PC-9 (cell line): ENCODE data around the gene PRDM16.

Experiments
- EZH2 ChIP-seq: fragments of 200-600 bp; sonication (generic); IDR thresholded peaks from 2 replicates; pipeline ENCODE4 v1.8.0; 2017; ENCODE audit warnings: antibody characterized with exemption, low read depth
- TF ChIP-seq, protein P1 (sequence below): fragments of 200-600 bp; sonication (generic); conservative IDR thresholded peaks from 2 replicates; pipeline ENCODE4 v1.6.1; 2017; ENCODE audit warnings: mixed run types, antibody characterized with exemption, mild to moderate bottlenecking, moderate library complexity

DNA sequence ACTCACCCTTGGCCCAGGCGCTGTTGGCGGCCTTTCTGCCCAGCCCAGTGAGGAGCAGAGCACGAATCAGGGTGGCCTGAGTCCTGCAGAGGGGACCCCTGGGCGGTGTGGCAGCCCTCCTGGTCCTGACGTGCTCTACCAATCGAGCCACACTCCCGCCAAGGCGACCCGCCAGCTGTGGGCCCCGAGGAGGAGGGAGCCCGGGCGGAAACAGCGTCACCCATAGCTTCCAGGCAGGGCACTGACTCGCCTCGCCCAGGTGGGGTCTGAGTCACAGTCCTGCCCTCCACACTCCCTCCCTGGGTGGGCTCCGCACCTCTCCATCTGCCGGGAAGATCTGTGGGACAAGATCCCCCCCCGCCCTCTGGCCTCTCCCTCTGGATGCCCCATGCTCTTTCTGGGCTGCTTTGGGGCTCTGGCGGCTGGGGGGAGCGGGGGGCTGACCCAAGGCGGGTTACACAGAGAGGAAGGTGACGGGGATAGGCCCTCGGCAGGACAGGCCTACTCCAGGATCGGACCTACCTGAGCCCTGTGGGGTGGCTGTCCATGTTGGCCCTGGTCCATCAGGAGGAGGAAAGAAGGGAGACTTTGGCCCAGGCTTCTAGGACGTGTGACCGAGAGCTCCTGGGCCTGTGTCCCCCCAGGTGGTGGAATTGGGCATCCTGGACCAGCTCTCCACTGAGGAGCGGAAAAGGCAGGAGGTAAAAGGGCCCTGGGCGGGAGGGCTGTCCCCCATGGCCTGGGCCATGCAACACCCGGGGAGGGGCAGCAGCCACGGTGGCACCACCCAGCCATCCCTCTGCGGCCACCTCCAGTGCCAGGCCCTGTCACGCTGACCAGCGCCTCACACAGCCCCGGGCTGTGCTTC lies 399.5 kb downstream of the PRDM16 start:
- TF ChIP-seq, protein P1, sequence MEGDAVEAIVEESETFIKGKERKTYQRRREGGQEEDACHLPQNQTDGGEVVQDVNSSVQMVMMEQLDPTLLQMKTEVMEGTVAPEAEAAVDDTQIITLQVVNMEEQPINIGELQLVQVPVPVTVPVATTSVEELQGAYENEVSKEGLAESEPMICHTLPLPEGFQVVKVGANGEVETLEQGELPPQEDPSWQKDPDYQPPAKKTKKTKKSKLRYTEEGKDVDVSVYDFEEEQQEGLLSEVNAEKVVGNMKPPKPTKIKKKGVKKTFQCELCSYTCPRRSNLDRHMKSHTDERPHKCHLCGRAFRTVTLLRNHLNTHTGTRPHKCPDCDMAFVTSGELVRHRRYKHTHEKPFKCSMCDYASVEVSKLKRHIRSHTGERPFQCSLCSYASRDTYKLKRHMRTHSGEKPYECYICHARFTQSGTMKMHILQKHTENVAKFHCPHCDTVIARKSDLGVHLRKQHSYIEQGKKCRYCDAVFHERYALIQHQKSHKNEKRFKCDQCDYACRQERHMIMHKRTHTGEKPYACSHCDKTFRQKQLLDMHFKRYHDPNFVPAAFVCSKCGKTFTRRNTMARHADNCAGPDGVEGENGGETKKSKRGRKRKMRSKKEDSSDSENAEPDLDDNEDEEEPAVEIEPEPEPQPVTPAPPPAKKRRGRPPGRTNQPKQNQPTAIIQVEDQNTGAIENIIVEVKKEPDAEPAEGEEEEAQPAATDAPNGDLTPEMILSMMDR: no peak
- no peak for TF ChIP-seq EZH2
